ENCODE data around the gene GALNS.

GRCh38 chr16:88809068-88809675 is 47.6 kb downstream of the GALNS start:
- no peak for TF ChIP-seq CTCF (IDR thresholded peaks at IDR 0.05; ENCODE audit: low read depth, low read length, missing input control)
- no peak for TF ChIP-seq GABPA (IDR thresholded peaks at IDR 0.05 in 1 of 2, conservative IDR thresholded peaks at IDR 0.05 in 1 of 2)
- no peak for TF ChIP-seq MAX (IDR thresholded peaks at IDR 0.05)
- TF ChIP-seq JUND (IDR thresholded peaks at IDR 0.05) = no peak
- no peak for TF ChIP-seq RAD21 (IDR thresholded peaks at IDR 0.05)
- TF ChIP-seq REST (IDR thresholded peaks at IDR 0.05) = no peak
